ENCODE data around the gene DPEP2NB. TPM values are rescaled to one million over a fixed set of nuclear protein-coding genes. Genes with fewer than 3 reads are reported as not detected.

DPEP2NB gene
- total RNA-seq, 1 experiment from 2014 or later: not detected

DNA sequence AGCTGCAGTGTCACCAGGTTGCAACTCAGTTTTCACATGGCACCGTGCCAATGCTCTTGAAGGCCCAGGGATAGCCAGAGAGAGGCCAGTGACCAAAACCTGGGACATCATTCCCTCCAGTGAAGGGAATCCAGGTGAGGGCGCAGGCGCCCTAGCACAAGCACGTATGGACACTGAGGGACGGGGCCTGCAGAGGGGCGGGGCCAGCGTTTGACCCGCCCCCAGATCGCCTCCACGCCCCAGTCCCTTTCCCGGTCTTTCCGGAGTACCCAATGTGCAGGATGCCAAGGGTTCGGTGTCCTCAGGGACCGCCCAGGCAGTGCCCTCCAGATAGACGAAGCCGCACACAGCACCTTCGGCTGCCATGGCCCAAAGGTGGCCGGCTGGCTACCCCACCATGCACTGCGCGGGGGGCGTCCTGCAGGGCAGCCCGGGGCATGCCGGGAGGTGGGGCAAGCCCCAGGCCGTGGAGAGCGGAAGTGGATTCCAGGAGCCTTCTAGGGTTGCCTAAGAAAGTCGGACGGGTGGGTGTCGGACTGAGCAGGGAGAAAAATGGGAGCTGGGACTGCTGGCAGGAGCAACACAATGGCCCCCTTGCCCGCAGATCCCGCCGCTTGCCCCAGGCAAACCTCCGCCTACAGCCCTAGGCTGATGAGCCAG is 51.9 kb downstream of the DPEP2NB start:
- peaks cover 30% of the 10 kb centered on the region for H3K36me3 Mint-ChIP-seq (ENCODE audit: insufficient read depth, unreplicated experiment)

More for the DNA sequence above, 51.9 kb downstream of the DPEP2NB start:
- Mint-ChIP-seq H3K4me3 (ENCODE audit: low read depth, unreplicated experiment) (no peak overlapping the region), H3K9me3 (ENCODE audit: low read depth, unreplicated experiment) (no peaks in the 10 kb centered on the region), H3K27ac (ENCODE audit: unreplicated experiment) (no peak overlapping the region), H3K4me1 (ENCODE audit: low read depth, unreplicated experiment) (peaks cover 11% of the 10 kb centered on the region), H3K27me3 (ENCODE audit: unreplicated experiment) (no peaks in the 10 kb centered on the region)
- CTCF ChIA-PET: no interaction called here
- intact Hi-C loops (cut with micrococcal nuclease; ENCODE audit: unreplicated experiment): no loop called here
- no peak for TF ChIP-seq CTCF (IDR thresholded peaks at IDR 0.05; ENCODE audit: unreplicated experiment)
- DNase-seq: no peak
- no TSS peak for BruUV-seq (replicated peaks)

Other genes starting within 250 kb of the DPEP2NB start
- gene RANBP10, start 209.4 kb downstream of the DPEP2NB start, total RNA-seq (2022): 25.5 and 28.2 TPM in 2 replicates
- 1.0 and 1.3 TPM in 2 replicates for gene TSNAXIP1, start 209.0 kb downstream of the DPEP2NB start, total RNA-seq (2022)
- 38.3 and 39.1 TPM in 2 replicates for gene THAP11, start 173.6 kb downstream of the DPEP2NB start, total RNA-seq (2022)
- gene NUTF2, start 169.0 kb downstream of the DPEP2NB start, total RNA-seq (2022): 210 and 224 TPM in 2 replicates
- gene CENPT, start 168.2 kb downstream of the DPEP2NB start, total RNA-seq (2022): 46.8 and 54.3 TPM in 2 replicates
- gene EDC4, start 142.9 kb downstream of the DPEP2NB start, total RNA-seq (2022): 85.8 and 88.1 TPM in 2 replicates
- not detected in 2 replicates for gene NRN1L, start 131.0 kb downstream of the DPEP2NB start, total RNA-seq (2022)
- 41.7 and 49.4 TPM in 2 replicates for gene PSKH1, start 122.7 kb downstream of the DPEP2NB start, total RNA-seq (2022)
- gene CTRL, start 84.0 kb downstream of the DPEP2NB start, total RNA-seq (2022): 2.6 and 3.4 TPM in 2 replicates
- gene PSMB10, start 79.1 kb downstream of the DPEP2NB start, total RNA-seq (2022): 79.3 and 103 TPM in 2 replicates
- 14.7 and 15.2 TPM in 2 replicates for gene LCAT, start 71.8 kb downstream of the DPEP2NB start, total RNA-seq (2022)
- 31.7 and 38.0 TPM in 2 replicates for gene SLC12A4, start 47.3 kb downstream of the DPEP2NB start, total RNA-seq (2022)
- gene DPEP3, start 35.4 kb downstream of the DPEP2NB start, total RNA-seq (2022): not detected in 2 replicates
- not detected in 2 replicates for gene DPEP2, start 16.4 kb downstream of the DPEP2NB start, total RNA-seq (2022)
- gene DDX28, start 7.3 kb upstream of the DPEP2NB start, total RNA-seq (2022): 16.8 and 21.5 TPM in 2 replicates
- gene DUS2, start 7.4 kb upstream of the DPEP2NB start, total RNA-seq (2022): 31.7 and 33.5 TPM in 2 replicates
- 39.3 and 39.9 TPM in 2 replicates for gene NFATC3, start 69.5 kb upstream of the DPEP2NB start, total RNA-seq (2022)
- 100 and 103 TPM in 2 replicates for gene ESRP2, start 220.2 kb upstream of the DPEP2NB start, total RNA-seq (2022)
- 16.9 and 22.5 TPM in 2 replicates for gene PLA2G15, start 229.5 kb upstream of the DPEP2NB start, total RNA-seq (2022)
- gene SLC7A6, start 248.6 kb upstream of the DPEP2NB start, total RNA-seq (2022): 38.3 and 45.4 TPM in 2 replicates

Measured in Calu3 (cell line).